CD4-positive, alpha-beta T cell treated with Interleukin-6 for 4 hours (primary cell): ENCODE measurements around the gene NTN4.
"Not testable (repeated sequence)": the region's sequence is repeated elsewhere in the genome, so short reads cannot be mapped to it uniquely, and the experiment has no call there.

Source experiments
- DNase-seq: peaks from one replicate; pipeline ENCODE4 v3.0.0-alpha.2; 2020; ENCODE audit warnings: mixed read lengths

NTN4 gene

DNA sequence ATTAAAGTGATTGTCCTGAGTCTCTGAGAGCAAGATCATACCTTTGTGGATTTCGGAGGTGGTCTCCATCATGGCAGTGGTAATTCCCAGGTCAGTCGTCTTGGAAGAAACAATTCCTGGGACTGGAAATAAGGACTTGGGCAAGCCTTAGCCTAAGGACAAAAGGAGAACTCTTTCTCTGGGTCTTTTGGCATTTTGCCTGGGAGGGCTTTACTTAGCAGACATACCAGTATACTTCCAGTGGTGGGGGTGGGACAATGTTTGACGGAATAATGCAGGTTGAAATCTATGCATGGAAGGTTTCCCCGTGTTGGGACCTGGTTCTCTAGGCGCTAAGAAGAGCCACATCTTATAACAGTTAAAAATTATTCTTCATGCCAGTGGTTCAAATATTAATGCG lies 168.8 kb downstream of the NTN4 start:
- DNase-seq: no peak

DNA sequence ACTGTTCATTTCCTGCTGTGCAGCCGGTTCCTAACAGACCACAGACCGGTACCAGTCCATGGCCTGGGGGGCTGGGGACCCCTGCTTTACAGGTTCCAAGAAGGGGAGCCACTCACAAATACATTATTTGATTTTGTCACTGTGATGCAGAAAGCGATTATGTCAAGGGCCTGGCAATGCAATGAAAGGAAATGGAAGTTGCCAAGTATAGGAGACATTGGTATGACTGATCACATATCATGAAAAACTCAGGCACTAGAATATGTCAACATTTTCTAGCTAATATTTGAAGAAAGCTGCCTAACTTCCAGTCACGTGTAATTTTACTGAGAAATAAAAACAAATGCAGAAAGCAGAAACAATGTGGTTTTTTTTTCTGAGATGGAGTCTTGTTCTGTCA lies 170.4 kb downstream of the NTN4 start:
- DNase-seq: no peak

DNA sequence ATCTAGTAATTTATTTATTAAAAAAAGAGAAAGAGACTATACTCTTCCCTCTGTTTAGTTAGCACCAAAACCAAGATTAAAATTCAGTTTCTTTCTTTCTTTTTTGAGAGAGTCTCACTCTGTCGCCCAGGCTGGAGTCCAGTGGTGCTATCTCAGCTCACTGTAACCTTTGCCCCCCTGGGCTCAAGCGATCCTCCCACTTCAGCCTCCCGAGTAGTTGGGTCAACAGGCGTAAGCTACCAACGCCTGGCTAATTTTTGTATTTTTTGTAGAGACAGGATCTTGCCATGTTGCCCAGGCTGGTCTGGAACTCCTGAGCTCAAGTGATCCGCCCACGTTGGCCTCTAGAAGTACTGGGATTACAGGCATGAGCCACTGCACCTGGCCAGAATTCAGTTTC lies 174.1 kb downstream of the NTN4 start:
- DNase-seq: not testable (repeated sequence)

DNA sequence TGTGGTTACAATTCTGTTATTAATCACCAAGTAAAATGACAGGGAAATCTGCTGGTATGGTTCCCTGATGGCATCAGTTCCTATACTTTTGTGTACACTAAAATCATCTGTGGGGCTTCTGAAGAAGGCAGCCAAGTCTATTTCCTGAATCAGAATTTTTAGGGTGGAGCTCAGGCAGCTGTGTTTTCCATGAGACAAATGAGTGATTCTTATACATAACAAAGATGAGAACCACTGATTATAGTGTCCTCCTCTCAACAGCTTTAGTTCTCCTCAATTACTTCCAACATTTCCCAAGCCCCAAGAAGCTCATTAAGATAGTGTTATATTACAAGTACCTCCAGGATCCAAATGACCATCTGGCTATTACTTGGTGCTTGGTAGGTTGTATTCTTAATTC lies 174.8 kb downstream of the NTN4 start:
- no peak for DNase-seq

DNA sequence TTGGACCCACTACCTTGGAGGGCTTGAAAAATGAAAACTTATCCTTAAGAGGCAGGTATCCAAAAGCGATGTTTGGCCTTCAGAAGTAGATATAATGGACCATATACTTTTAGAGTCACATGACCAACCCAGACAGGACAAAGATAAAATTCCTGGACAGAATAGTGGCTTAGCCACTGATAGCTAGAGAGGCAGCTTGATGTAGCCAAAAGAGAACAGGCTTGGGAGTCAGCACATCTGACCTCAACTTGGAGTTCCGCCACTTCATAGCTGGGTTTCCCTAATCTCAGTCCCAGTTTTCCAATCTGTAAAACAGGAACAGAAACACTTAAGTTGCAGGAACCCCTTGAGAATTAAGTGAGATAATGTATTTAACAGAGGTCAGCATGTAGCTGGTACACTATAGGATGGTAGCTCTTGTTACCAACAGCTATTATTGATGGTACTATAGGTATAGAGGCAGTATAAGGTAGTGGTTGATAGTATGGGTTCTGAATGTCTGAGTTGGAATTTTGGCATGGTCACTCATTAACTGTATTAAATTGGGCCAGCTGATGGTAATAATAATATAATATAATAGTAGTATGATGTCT lies 176.1 kb downstream of the NTN4 start:
- DNase-seq: no peak

DNA sequence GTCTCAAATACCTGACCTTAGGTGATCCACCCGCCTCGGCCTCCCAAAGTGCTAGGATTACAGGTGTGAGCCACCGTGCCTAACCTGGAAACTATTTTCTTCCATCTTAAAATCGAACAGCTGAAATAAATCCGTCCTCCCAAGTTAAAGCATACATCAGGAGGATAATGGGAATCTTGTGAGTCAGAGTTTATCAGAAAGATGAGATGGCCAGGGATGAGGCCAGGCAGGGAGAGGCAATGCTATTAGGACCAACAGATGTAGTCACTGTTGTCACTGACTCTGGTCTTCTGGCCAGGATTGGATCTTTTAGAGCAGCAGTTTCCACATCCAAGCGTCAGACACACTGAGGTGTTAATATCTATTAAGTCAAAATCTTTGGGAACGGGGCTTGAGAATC lies 177.5 kb downstream of the NTN4 start:
- no peak for DNase-seq

DNA sequence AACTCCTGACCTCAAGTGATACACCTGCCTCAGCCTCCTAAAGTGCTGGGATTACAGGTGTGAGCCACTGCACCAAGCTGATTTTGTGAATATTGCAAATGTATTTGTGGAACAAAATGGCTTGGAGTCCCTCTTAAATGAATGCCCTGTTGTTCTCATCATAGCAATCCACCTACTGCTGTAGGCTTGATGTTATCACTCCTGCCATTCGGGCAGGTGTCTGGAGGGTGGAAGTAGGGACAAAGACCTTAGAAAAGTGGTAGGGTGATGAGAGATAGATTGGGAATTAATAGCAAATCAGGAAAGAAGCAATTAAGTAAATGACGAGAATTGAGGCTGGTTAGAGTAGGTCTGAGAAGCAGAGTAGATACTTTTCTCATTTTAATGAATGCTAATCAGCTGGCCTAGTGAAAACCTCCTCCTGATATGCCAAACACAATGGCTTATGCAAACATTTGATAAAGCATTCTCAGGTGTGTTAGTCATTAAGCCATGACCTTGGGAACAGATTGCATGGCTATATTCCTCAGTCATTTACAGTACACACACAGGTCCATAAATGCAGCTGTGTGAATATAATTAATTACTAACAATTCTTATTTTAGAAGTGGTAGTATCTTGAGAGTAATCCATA lies 178.8 kb downstream of the NTN4 start:
- no peak for DNase-seq

DNA sequence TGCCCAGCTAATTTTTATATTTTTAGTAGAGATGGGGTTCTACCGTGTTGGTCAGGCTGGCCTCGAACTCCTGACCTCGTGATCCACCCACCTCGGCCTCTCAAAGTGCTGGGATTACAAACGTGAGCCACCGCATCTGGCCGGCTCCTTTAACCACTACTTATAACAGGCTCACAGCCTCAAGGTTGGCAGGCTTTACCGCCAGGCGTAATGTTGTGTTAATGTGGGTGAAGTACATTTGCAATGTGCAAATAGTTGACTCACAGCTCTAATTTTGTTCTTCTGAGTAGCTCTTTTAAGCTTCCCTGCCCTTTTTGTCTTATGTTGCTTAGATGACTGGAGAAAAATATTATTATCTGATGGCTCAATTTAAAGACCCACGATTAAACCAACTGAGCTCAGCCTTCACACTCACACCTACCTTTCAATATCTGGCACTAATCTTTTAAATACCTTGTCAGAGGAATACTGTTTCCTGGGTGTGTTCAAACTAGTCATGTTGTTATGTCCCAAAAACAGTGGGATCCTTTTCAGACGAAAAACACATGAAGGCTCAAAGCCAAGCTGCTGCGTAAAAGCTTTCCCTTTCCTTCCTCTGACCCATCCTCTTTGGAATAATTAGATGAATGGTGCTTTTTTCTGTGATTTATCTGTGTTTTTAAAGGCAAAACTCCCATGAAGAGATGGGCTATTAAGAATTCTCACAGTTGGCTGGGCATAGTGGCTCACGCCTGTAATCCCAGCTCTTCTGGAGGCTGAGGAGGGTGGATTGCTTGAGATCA lies 182.1 kb downstream of the NTN4 start:
- no peak for DNase-seq
